ENCODE results near the gene USP5. TPM values are rescaled to one million over a fixed set of nuclear protein-coding genes. Genes with fewer than 3 reads are reported as not detected.

USP5 gene
- total RNA-seq, 1 experiment from 2014 or later, result 175 TPM

- ATAC-seq (no peak), DNase-seq (ENCODE audit: low read depth, low spot score) (no peak)
- TF ChIP-seq EGR1 (IDR thresholded peaks at IDR 0.05; ENCODE audit: low read depth) (no peak), YY1 (IDR thresholded peaks at IDR 0.05; ENCODE audit: extremely low read depth, insufficient replicate concordance, low read depth, low read length) (no peak), TCF7L2 (IDR thresholded peaks at IDR 0.05; ENCODE audit: borderline replicate concordance, extremely low read depth, insufficient read depth, insufficient read length) (no peak), CBX3 (IDR thresholded peaks at IDR 0.05; ENCODE audit: low read depth) (no peak)
- TF ChIP-seq, protein P1, sequence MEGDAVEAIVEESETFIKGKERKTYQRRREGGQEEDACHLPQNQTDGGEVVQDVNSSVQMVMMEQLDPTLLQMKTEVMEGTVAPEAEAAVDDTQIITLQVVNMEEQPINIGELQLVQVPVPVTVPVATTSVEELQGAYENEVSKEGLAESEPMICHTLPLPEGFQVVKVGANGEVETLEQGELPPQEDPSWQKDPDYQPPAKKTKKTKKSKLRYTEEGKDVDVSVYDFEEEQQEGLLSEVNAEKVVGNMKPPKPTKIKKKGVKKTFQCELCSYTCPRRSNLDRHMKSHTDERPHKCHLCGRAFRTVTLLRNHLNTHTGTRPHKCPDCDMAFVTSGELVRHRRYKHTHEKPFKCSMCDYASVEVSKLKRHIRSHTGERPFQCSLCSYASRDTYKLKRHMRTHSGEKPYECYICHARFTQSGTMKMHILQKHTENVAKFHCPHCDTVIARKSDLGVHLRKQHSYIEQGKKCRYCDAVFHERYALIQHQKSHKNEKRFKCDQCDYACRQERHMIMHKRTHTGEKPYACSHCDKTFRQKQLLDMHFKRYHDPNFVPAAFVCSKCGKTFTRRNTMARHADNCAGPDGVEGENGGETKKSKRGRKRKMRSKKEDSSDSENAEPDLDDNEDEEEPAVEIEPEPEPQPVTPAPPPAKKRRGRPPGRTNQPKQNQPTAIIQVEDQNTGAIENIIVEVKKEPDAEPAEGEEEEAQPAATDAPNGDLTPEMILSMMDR (IDR thresholded peaks at IDR 0.05 in 2 of 3, conservative IDR thresholded peaks at IDR 0.05 in 1 of 3; ENCODE audit: borderline replicate concordance in 1 of 3, insufficient read depth in 1 of 3, low read depth in 2 of 3, low read length in 2 of 3), result no peak
- Histone ChIP-seq H3K36me3 (ENCODE audit: control insufficient read depth in 1 of 2, insufficient read depth in 2 of 2, low read length in 2 of 2) (peaks cover 27 to 48% of the 10 kb centered on the region in 2 experiments; a peak in 3 of 4 replicates), H3K4me1 (ENCODE audit: control insufficient read depth in 1 of 2, insufficient read depth in 2 of 2, low read length in 2 of 2) (peaks cover 15 to 31% of the 10 kb centered on the region in 2 experiments), H3K79me2 (ENCODE audit: insufficient read depth, low read length) (peaks cover 49% of the 10 kb centered on the region), H3K4me3 (replicated peaks in 1 of 2; ENCODE audit: low read depth in 1 of 2, low read length in 2 of 2) (peak overlapping the region; percentile 67 to 94), H3K27ac (ENCODE audit: low read depth, low read length) (peak overlapping the region; percentile 77), H3K9me3 (ENCODE audit: control insufficient read depth in 1 of 2, insufficient read depth in 1 of 2, low read depth in 1 of 2, low read length in 2 of 2) (no peaks in the 10 kb centered on the region), H3K4me2 (ENCODE audit: low read length) (peak overlapping the region; percentile 100), H4K20me1 (ENCODE audit: insufficient read depth) (no peaks in the 10 kb centered on the region), H3K27me3 (ENCODE audit: insufficient read depth, low read length) (no peaks in the 10 kb centered on the region), H2AFZ (ENCODE audit: low read depth, low read length, poor library complexity, severe bottlenecking) (no peak overlapping the region), H3K9me2 (ENCODE audit: insufficient read depth) (no peaks in the 10 kb centered on the region), H3K9ac (ENCODE audit: low read length) (peak overlapping the region; percentile 89)
- intact Hi-C loops (cut with micrococcal nuclease), result loop anchor here (5.0 kb wide), 1 partner anchor 243 kb away; the partner anchor contains the start of gene CHD4
- CTCF ChIA-PET, result interaction anchor here (1.4 to 3.4 kb wide), 6 partner anchors 17 to 97 kb away, joined by 5 to 38 read pairs (median 22); partner anchors contain the start of genes MLF2, P3H3 and SPSB2
- BruUV-seq (replicated peaks), result TSS peak; percentile 82
- POLR2A ChIA-PET, result interaction anchor here (0.9 to 8.9 kb wide), 13 partner anchors 10 to 316 kb away, joined by 3 to 186 read pairs (median 12); partner anchors contain the start of genes C12orf57, GAPDH, GNB3 and MLF2
- RAD21 ChIA-PET (ENCODE audit: low non-redundant PET in 1 of 2, low total read pairs in 2 of 2, uncharacterized antibody in 2 of 2, unreplicated experiment in 2 of 2), result no interaction called here
Measured at GRCh38 chr12:6850796-6851152, 1.2 kb upstream of the USP5 start.
